SIG-M5 (cell line): ENCODE results near the gene FEZF1.
"Not testable (repeated sequence)": the region's sequence is repeated elsewhere in the genome, so short reads cannot be mapped to it uniquely, and the experiment has no call there.

ENCODE experiments used
- DNase-seq: peaks from one replicate; lab custom pipeline; 2025; lab: John Stamatoyannopoulos, UW

The FEZF1 gene

DNA sequence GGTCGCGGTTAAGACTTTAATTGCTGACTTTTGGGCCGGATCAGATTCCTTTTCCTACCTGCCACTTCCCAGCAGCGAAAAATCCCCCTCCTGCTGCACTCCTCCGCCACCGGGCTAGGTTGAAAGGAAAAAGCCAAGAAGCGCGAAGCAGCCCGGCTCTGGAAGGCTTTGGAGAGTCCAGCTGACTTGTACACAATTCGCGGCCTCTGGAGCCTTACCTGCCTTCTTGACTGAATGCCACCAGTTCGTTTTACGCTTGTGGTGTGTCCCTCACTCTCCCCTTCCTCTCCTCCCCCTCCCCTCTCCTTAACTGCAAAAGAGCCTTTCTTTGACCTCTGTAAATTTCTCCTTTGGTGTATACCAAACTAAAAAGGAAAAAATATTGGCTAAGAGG is 2.7 kb upstream of the FEZF1 start:
- DNase-seq = no peak

DNA sequence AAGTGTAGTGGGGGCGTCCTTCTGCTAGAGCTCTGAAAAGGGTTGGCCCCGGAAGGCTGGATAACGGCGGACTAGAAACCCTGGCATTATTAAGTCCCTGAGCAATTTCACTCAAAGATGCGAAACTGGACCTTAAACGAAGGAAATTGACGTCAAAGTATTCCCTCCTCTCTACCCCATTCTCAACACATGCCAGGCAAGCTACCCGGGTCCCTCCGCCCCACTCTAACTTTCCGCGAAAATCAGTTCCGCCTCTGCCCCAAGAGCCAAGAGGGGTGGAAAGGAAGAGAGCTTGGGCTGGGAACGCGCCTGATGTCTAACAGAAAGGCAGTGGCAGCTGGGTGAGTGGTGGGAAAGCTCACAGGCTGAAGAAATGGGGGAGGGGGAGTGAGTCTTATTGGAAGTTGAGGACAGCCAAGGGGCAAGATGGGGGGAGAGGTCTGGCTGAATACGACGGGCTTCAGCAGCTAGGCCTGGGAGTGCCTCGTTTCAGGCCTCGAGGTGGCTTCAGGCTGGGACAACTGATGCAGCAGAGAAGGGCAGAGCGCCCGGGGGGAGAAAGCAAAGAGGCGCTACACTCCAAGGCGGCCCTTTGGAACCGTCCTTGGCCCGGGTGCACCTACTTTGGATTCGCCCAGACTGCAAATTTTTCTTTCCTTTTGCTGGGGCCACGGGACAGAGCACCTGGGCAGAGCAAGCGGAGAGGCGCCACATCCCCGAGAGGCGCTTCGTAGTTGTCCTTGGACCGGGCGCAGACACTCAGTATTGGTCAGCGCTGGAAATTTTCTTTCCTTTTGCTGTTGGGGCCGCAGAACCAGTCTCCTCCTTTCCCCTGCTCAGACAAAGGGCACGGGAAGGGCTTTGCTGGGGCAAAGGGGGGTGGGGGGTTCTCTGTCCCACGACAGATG is 2.0 kb upstream of the FEZF1 start:
- DNase-seq = no peak

DNA sequence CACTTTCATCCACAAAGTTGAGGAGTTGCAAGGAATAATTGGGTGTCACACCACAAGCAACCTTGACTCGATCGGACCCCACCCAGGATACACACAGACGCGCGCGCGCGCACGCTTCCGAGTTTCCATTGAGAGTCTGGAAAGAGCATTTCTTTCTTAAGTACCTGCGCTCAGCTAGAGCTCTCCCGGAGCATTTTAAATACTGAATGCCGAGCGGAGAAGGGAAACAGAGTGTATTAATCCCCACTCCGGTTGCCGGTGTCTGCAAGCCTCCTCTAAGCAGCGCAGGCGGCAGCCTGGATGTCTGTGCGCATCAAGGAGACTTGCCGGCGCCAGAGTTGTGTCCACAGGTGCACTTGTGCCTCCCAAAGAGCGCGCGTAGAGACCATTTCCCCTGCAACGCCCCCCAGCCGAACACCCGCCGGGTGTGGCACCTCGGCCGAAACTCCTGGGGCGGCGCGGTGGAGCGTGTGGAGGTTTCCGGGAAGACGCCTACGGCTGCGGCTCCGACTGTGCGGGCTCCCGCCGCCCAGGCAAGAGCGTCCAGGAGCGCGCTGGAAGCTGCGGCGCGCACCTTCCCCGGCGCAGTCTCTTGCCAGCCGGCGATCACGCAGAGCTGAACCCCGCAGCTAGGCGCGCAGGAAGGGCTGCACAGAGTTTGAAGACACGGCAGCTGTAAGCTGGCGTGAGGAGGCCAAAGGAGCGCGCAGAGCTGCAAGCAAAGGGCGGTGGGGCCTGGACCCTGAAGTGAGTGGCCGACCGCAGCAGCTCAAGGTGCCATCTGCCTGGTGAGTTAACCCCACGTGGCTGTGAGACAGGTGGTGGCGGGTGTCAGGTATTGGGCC is 1.1 kb upstream of the FEZF1 start:
- no peak for DNase-seq

DNA sequence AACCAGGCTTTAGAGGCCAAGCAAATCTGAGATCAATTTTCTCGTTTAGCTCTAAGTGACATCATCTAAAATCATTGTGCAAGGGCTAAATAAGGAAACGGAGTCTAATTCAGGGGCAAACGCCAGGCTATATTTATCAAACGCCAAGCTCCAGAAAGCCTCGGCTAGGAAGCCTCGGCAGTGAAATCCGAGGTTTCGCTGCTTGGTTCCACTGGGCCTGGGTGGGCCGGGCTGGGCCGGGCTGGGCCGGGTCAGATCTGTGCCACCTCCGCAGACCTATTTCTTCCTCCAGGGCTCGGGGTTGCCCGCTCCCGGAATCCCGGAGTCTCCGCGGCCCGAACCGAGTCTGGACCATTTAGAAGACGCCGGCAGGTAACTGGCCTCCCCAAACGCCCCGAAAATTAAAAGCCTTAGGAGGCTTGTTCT is 459 bp upstream of the FEZF1 start:
- no peak for DNase-seq

DNA sequence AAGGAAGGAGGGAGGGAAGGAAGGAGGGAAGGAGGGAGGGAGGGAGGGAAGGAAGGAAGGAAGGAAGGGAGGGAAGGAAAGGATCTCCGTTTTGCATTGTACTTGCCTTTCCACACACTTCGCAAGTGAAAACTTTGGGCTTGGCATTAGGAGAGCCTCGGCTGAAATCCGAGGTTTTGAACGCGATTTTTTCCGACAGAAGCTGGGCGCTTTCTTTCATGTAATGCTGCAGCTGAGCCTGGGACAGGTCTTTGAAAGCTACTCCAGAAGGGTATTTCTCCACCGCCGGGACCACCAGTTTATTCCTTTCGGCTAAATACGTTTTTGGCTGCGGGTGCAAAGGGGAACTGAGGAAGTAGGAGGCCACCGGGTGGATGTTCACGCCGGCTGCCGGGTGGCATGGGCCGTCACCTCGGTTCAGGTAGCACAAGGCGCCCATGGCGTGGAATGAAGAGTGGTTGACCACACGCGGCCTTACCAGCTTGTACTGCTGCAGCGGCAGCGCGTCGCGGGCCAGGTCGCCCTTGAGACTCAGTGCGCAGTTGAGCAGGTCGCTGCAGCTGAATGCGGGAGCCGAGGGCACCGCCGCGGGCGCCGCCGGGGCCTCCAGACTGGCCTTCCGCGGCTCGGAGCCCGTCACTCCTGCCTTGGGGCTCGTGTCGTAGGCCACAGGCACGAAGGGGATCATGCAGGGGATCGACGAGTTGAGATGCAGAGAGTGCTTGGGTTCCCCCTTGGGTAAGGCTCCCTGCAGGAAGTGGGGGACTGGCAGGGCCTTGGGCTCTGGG is 825 bp downstream of the FEZF1 start:
- no peak for DNase-seq

DNA sequence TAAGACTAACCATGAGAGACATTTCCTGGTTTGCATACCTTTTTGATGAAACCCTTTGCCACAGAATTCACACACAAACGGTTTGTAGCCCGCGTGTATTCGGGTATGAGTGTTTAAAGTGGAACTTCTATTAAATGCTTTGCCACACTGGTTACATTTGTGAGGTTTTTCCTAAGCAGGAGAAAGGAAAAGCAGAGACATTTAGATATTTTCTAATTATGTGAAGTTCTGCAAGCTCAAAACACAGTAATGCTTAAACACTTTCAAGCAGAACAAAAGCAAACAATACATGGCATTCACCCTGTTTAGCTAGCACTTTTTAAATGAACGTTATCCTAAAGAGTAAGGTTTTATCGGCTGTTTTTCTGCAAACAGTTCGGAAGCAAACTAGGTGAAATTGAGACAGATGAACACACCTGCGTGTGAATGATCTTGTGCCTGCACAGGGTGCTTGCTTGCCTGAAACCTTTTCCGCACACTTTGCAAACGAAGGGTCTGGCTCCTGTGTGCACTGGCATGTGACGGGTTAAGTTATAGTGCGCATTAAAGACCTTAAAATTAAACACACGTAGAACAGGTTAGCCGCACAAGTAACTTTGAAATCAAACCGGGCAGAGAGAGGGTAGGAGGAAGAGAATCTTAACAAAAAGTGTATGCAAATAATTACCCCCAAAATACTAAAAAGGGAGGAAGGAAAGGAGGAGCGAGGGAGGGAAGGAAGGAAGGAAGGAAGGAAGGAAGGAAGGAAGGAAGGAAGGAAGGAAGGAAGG is 1.6 kb downstream of the FEZF1 start:
- DNase-seq = no peak

DNA sequence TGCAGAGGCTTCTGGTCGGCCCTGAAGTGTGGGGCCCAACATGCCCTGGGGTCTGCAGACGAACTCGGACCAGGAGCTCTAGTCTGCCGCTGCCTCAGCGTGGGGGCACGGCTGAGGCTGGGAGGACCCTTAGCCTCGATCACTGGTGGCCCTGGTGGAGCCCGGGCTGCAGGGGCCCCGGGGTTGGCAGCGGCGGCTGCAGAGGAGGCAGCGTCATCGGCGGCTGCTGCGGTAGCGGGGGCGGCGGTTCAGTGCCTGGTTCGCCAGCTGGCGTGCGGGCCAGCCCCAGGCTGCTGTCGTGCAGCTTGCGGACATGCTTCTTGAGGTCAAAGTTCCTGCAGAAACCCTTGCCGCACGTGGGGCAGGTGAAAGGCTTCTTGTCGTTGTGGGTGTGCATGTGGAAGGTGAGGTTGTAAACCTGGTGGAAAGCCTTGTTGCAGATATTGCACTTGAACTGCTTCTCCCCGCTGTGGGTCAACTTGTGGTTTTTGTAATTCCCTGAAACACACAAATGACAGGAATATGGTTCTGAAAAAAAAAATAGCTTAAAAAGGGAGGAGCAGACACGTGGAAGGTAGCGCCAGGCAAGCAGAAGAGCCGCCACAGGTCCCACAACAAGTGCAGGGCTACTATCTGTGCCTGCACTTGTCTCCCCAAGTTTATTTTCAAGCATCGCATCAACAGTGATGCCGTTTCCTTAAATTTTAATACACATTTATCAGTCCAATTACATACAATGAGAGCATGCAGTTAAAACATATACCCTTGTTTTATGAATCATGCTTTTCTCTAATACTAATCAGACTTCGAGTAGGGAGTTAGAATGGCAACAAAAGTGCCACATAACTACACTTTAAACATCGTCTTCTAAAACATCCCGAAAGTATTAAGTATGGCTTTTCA is 2.4 kb downstream of the FEZF1 start:
- no peak for DNase-seq

DNA sequence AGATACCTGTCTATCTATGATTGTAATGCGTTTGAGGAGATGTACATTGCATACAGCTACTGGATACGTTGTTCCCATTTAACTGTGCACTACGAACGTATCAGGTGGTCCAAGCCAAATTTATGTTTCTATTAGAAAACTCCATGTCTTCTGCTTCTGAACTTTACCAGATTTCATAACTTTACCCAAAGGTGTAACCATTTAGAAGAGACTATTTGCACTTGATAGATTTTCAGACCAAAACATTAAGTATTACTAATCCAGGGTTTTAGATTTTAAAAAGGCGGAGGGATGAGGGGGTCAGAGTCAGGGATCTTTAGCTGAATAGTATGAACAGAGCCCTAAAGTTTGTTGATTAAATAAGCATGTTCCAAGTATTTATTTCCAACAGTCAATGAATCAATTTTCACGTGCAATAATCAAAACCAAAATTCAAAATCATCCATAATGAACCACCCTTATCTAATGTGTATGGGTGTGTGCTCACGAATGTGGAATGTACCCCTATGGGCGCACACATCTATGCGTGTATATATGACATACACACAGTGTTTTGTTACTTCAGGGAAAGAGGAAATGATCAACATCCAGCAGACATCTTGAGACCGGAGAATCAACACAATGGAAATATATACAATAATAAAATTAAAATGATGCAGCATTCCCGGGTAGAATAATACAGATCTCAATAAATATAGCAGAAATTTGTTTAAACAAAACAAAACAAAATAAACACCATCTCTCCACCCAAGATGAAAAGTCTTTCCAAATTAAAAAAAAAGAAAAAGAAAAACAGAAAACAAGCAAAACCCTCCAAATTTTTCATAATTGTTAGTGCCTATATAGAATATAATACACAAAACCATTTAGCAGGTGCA is 3.4 kb downstream of the FEZF1 start:
- DNase-seq = no peak

DNA sequence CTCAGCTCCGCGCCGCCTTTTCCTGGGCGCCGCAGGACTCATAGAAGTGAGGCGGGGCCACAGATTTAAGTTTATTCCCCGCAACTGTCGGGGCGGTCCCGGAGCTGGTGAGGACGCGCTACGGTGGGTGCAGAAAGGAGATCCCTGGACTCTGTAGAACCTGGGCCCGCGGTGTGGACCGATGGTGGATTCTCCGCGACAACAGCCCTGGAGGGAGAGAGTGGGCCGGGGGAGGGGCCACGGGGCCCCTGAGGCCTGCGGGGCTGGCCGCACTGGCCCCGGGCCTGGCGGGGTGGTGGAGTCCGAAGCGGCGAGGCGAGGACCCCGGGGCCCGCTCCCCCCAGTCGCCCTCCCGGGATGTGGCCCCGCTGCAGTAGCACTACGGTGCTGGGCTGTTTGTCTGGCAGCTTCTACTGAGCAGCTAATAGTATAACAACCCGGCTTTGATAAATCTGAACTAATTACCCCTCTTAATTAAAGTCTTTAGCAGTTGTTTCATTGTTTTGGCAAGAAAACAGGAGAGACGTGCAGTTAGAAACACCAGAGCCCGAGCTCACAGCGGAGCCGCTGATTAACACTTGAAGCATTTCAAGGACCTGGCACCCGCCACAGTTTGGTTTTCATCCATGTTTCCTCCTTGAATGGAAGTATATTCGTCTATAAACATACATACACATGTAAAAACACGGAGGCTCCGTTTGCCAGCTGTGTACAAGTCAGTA is 4.2 kb downstream of the FEZF1 start:
- no peak for DNase-seq

DNA sequence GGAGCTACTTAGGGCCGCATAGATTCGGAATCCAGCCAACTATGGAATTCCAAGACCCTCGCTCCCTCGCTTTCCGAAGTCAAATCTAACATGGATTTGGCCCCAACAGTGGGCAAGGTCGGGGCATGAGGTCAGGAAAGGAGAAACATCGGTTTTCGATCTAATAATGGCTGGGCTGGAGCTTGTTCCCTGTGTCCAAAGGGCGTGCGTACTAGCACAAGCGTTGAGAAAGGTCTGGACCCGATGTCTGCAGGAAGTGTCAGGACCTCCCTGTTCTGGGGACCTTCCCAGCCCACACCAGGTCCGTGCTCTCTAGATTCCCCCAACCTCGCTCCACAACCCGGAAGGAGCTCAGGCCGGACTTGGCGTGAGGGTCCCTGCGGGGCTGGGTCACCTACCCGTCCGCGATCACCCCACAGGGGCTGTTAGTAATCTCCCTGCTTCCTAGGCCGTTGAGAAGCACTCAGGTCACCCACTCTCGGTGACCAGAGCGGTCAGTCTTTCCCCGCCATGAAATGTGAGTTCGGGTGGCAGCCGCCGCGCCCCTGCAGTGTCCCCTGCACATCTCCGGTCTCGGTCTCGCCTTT is 4.8 kb downstream of the FEZF1 start:
- DNase-seq = no peak

DNA sequence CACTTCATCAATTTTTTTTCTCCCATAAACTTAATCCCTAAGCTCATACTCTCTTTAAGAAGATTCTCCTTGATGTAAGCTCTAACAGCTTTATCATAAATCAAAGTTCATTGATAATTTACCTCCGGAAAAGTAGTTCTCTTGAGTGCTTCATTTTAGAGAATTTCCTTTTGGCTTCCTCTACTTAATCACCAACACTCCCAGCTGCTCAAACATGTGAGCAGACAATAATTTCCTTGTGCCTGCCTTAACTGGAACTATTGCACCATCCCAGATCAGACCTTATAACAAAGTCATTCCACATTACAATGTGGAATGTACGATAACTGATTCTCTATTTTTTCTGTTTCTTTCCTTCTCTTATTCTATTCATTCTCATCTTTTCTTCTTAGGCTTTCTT is 5.9 kb downstream of the FEZF1 start:
- no peak for DNase-seq

DNA sequence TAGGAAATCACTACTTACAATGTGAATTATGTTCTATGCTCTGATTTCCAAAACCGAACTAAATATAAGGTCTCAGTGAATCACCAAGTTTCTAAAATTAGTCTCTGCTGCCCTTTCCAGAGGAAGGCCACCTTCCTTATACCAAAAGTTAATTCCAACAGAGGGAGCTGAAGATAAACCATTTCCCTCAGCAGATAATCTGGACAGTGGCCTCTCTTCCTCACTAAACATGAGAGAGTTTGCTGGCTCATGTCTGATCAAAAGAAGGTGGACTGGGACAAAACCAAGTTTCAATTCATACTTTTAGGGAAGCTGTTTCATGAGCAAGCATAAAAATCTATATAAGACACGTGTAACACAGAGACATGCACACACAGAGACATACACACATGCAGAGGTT is 6.4 kb downstream of the FEZF1 start:
- no peak for DNase-seq

DNA sequence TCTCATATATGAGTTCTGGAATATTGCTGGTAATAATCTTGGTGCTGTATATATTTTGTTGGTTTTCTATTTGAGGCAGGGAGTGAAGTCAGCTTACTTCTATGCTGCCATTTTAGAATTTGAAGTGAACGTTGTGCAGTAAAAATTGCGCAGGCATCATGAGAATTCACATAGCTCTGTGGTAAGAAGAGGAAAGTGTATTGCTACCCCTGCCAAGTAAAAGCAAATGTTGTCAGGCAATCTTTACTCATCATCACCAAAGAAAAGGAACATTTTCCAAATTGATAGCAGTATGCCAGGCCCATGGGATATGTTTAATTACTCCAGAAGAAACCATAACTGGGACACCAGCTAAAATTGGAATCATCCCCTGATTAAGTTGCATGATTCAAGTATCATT is 13.4 kb downstream of the FEZF1 start:
- DNase-seq = no peak

DNA sequence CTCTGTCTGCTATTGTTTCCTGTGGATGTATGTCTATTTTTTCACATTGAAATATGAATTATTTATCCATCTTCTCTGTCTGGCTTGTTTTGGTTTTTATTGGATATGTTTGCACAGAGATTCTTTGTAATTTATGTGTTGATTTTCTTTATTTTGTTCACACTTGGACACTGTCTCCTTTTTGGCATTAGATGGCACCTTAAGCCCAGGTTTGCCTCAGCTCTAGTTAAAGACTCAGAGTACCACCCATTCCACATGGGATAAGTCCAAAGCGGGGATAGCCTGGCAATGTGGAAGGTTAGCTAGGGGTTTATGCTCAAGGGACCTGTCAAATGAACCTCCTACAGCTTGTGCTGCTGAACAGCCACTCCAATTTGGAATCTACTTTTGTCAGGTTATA is 14.1 kb downstream of the FEZF1 start:
- DNase-seq = no peak

DNA sequence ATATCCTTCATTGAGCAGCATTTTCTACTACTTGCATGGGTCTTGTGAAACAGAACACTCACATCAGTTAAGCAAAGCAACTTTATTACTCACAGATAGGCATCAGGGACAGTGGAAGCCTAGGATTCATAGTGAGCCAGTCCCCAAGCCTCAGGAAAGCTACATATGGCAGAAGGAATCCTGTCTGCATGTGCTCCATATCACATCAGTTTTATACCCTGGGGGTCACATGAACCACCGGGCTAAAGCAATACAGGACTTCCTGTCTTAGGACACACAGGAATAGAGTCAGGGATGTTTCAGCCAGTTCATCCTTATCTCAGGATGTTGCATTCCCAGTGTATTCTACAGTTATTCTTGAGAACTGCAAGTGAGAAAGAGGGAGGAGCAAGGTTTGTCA is 15.1 kb downstream of the FEZF1 start:
- no peak for DNase-seq

DNA sequence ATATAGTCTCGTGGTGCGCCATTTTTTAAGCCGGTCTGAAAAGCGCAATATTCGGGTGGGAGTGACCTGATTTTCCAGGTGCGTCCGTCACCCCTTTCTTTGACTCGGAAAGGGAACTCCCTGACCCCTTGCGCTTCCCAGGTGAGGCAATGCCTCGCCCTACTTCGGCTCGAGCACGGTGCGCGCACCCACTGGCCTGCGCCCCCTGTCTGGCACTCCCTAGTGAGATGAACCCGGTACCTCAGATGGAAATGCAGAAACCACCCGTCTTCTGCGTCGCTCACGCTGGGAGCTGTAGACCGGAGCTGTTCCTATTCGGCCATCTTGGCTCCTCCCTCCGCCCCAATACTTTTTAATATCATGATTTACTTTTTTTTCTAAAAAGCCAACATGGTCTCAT is 19.9 kb downstream of the FEZF1 start:
- not testable (repeated sequence) for DNase-seq

DNA sequence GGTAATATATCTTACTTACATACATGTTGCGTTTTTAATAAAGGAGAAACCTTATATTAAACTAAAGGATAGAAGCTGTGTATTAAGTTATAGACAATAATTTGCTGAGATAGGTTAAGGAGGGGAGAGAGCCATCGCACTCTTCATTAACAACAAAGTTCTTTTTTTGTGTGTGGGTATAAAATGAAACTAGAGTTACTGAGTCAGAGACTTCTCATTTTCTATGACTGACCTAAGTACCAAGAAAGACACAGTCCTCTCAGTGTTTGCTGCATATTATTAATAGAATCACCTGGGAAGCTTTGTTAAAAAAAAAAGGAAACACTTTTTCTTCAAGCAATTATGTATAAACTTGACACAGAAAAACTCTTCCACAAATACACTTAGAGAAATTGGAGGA is 31.4 kb downstream of the FEZF1 start:
- DNase-seq = no peak

DNA sequence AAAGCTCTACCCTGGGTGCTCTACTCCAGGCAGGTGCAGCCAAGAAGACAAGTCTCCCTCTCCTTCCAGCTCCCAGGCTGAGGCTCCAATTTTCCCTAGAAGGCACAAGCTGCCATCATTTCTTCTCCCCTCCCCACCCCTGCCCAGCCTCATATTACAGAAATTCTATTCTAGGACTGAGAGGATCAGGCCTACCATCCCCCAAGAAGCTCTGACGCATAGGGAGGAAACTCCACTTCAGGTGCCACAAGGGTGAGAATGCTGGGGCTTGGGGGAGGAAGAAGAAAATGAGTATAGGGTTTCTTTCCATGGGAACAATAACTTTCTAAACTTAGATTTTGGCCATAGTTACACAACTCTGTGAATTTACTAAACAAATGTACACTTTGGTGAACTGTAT is 35.3 kb downstream of the FEZF1 start:
- no peak for DNase-seq

DNA sequence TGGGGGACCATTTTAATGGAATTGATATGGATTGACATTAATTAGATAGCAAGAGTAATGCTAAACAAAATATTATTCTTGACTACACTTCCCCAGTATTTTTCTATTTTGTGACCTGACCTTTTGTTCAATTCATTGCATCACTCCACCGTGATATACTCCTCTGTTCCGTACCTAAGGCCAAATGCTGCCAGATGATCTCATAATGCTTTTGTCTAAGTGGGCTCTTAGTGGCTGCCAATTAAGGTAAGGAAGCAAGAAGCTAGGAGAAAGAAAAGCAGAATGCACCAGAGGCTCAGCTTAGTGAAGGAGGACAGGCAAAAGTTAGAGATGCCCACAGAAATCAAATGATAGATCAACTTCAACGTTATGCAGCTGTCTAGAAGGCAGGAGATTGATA is 36.4 kb downstream of the FEZF1 start:
- DNase-seq = no peak
